Smooth muscle cell (in vitro differentiated cells): ENCODE results near the gene GOLIM4. TPM values are rescaled to one million over a fixed set of nuclear protein-coding genes. Genes with fewer than 3 reads are reported as not detected.

ENCODE experiments used
- DNase-seq: peaks from one replicate; lab custom pipeline; 2025; ENCODE audit not compliant: unreplicated experiment; lab: John Stamatoyannopoulos, UW
- H2AFZ ChIP-seq: fragments of 200-600 bp; sonication (generic); 2 replicates; pipeline ENCODE4 v1.6.0; 2016; ENCODE audit warnings: antibody characterized with exemption, low read depth, mild to moderate bottlenecking
- H3F3A ChIP-seq: fragments of 200-600 bp; sonication (generic); 2 replicates; pipeline ENCODE4 v1.6.0; 2017; ENCODE audit warnings: antibody characterized with exemption, low read depth
- H3K27ac ChIP-seq: fragments of 200-600 bp; sonication (generic); 2 replicates; pipeline ENCODE4 v1.5.1; 2016; ENCODE audit warnings: low read depth, mild to moderate bottlenecking
- H3K27me3 ChIP-seq: fragments of 200-600 bp; sonication (generic); 2 replicates; pipeline ENCODE4 v1.6.1; 2016; ENCODE audit warnings: low read depth, mild to moderate bottlenecking
- H3K36me3 ChIP-seq: fragments of 200-600 bp; sonication (generic); 2 replicates; pipeline ENCODE4 v1.5.1; 2016; ENCODE audit warnings: low read depth
- H3K4me1 ChIP-seq: fragments of 200-600 bp; sonication (generic); 2 replicates; pipeline ENCODE4 v1.5.1; 2016; ENCODE audit warnings: low read depth
- H3K4me2 ChIP-seq: fragments of 200-600 bp; sonication (generic); 2 replicates; pipeline ENCODE4 v1.6.0; 2016; ENCODE audit warnings: mild to moderate bottlenecking
- H3K4me3 ChIP-seq: fragments of 200-600 bp; sonication (generic); 2 replicates; pipeline ENCODE4 v1.5.1; 2016; ENCODE audit warnings: mild to moderate bottlenecking
- H3K79me2 ChIP-seq: fragments of 200-600 bp; sonication (generic); 2 replicates; pipeline ENCODE4 v1.6.0; 2016; ENCODE audit warnings: low read depth, mild to moderate bottlenecking
- H3K9ac ChIP-seq: fragments of 200-600 bp; sonication (generic); 2 replicates; pipeline ENCODE4 v1.6.0; 2016; ENCODE audit warnings: low read depth
- H3K9me3 ChIP-seq: fragments of 200-600 bp; sonication (generic); replicated peaks from 2 replicates; pipeline ENCODE4 v1.5.1; 2016; ENCODE audit warnings: low read depth
- H4K20me1 ChIP-seq: fragments of 200-600 bp; sonication (generic); 2 replicates; pipeline ENCODE4 v1.6.0; 2016; ENCODE audit warnings: low read depth
- CTCF ChIP-seq: fragments of 200-600 bp; sonication (generic); IDR thresholded peaks from 2 replicates; pipeline ENCODE4 v1.5.1; 2017; ENCODE audit warnings: borderline replicate concordance, mild to moderate bottlenecking, antibody characterized with exemption; ENCODE audit not compliant: insufficient read depth, poor library complexity, severe bottlenecking
- WGBS: methylation state at CpG from one replicate; pipeline ENCODE4 v1.1.7; 2016; ENCODE audit warnings: low lambda C conversion rate; 5-methylcytosine and 5-hydroxymethylcytosine counted together
- polyA plus RNA-seq: library from polyadenylated mRNA; unstranded; fragments of >200 nt; fragmentation: Nextera tagmentation; extraction: Ambion mirVana; gene quantifications from 2 replicates; pipeline ENCODE4 v1.2.1, GENCODE V29; 2016
- total RNA-seq: library from RNA; depleted of rRNA; stranded (reverse); fragments of >200 nt; gene quantifications from 2 replicates; pipeline ENCODE4 v1.2.3, GENCODE V29; 2014

The GOLIM4 gene
- total and polyA plus RNA-seq, 2 experiments from 2014 or later = 44.5 to 59.9 TPM

- Histone ChIP-seq H3K27ac (no peak overlapping the region), H3K36me3 (no peaks in the 10 kb centered on the region), H3K4me1 (peaks cover 15% of the 10 kb centered on the region), H3K9ac (no peak overlapping the region), H2AFZ (no peak overlapping the region), H3K9me3 (no peaks in the 10 kb centered on the region), H3F3A (no peaks in the 10 kb centered on the region), H3K4me2 (no peak overlapping the region), H3K79me2 (peaks cover 94% of the 10 kb centered on the region), H3K4me3 (no peak overlapping the region), H4K20me1 (peaks cover 75% of the 10 kb centered on the region), H3K27me3 (no peaks in the 10 kb centered on the region)
- no peak for TF ChIP-seq CTCF
- no peak for DNase-seq
- 56% methylated on average over 3 of the region's 3 CpGs for WGBS
These were observed 15.7 kb downstream of the GOLIM4 start for GRCh38 chr3:168080022-168080421.

GRCh38 chr3:168077091-168077490 lies 18.6 kb downstream of the GOLIM4 start:
- WGBS = 86% methylated on average over 2 of the region's 2 CpGs

GRCh38 chr3:168073842-168074605 lies 21.7 kb downstream of the GOLIM4 start:
- DNase-seq = no peak
- H3K4me3 ChIP-seq = no peak overlapping the region
- H3K4me2 ChIP-seq = no peak overlapping the region
- H3K27me3 ChIP-seq = no peaks in the 10 kb centered on the region
- H2AFZ ChIP-seq = no peak overlapping the region
- peaks cover 94% of the 10 kb centered on the region for H3K79me2 ChIP-seq
- peak overlapping the region; percentile 10 for H3K27ac ChIP-seq
- H3K9ac ChIP-seq = no peak overlapping the region
- WGBS = 78% methylated on average over 4 of the region's 4 CpGs
- TF ChIP-seq CTCF = no peak
- H3K9me3 ChIP-seq = no peaks in the 10 kb centered on the region
- no peaks in the 10 kb centered on the region for H3K36me3 ChIP-seq
- peaks cover 7% of the 10 kb centered on the region for H3K4me1 ChIP-seq
- peaks cover 23% of the 10 kb centered on the region for H4K20me1 ChIP-seq
- peaks cover 8% of the 10 kb centered on the region for H3F3A ChIP-seq

More at GRCh38 chr3:168077091-168077490, 18.6 kb downstream of the GOLIM4 start:
- Histone ChIP-seq H3F3A (peaks cover 3% of the 10 kb centered on the region), H3K4me1 (peaks cover 15% of the 10 kb centered on the region), H2AFZ (no peak overlapping the region), H3K36me3 (no peaks in the 10 kb centered on the region), H3K9me3 (no peaks in the 10 kb centered on the region), H4K20me1 (peaks cover 49% of the 10 kb centered on the region), H3K4me3 (no peak overlapping the region), H3K27me3 (no peaks in the 10 kb centered on the region), H3K27ac (no peak overlapping the region), H3K4me2 (no peak overlapping the region), H3K9ac (no peak overlapping the region), H3K79me2 (peaks cover 94% of the 10 kb centered on the region)
- DNase-seq = no peak
- no peak for TF ChIP-seq CTCF

- Histone ChIP-seq H3K4me3 (no peak overlapping the region), H3K9me3 (no peaks in the 10 kb centered on the region), H3K27me3 (no peaks in the 10 kb centered on the region), H3F3A (peaks cover 8% of the 10 kb centered on the region), H3K79me2 (peaks cover 94% of the 10 kb centered on the region), H3K9ac (peak overlapping the region; percentile 79), H4K20me1 (peaks cover 21% of the 10 kb centered on the region), H2AFZ (no peak overlapping the region), H3K4me2 (peak overlapping the region; percentile 56), H3K36me3 (no peaks in the 10 kb centered on the region), H3K4me1 (no peaks in the 10 kb centered on the region), H3K27ac (peak overlapping the region; percentile 98)
- no peak for DNase-seq
- no peak for TF ChIP-seq CTCF
These were observed 23.4 kb downstream of the GOLIM4 start for GRCh38 chr3:168072323-168072650.
